ENCODE results near the gene LRP1.

LRP1 gene

DNA sequence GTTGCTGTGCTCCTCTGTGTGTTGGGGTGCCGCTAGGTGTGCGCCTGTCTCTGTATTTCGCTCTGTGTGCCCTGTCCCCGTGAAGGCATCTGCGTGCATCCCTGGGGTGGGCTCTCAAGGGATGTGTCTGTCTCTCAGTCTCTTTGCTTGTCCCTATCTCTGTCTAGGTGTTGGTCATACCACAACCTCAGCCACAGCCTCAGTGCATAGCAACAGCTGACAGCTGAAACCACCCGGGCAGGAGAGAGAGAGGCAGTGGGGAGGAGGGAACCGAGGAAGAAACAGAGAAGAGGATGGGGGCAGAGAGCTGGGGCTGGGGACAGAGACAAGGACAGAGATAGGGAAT, 87.4 kb downstream of the LRP1 start:
- Histone ChIP-seq H3K4me3 (no peak overlapping the region), H3K27ac (no peak overlapping the region)
- TF ChIP-seq, protein P1, sequence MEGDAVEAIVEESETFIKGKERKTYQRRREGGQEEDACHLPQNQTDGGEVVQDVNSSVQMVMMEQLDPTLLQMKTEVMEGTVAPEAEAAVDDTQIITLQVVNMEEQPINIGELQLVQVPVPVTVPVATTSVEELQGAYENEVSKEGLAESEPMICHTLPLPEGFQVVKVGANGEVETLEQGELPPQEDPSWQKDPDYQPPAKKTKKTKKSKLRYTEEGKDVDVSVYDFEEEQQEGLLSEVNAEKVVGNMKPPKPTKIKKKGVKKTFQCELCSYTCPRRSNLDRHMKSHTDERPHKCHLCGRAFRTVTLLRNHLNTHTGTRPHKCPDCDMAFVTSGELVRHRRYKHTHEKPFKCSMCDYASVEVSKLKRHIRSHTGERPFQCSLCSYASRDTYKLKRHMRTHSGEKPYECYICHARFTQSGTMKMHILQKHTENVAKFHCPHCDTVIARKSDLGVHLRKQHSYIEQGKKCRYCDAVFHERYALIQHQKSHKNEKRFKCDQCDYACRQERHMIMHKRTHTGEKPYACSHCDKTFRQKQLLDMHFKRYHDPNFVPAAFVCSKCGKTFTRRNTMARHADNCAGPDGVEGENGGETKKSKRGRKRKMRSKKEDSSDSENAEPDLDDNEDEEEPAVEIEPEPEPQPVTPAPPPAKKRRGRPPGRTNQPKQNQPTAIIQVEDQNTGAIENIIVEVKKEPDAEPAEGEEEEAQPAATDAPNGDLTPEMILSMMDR (IDR thresholded peaks at IDR 0.05), result no peak
- no peak for DNase-seq (ENCODE audit: low spot score)

DNA sequence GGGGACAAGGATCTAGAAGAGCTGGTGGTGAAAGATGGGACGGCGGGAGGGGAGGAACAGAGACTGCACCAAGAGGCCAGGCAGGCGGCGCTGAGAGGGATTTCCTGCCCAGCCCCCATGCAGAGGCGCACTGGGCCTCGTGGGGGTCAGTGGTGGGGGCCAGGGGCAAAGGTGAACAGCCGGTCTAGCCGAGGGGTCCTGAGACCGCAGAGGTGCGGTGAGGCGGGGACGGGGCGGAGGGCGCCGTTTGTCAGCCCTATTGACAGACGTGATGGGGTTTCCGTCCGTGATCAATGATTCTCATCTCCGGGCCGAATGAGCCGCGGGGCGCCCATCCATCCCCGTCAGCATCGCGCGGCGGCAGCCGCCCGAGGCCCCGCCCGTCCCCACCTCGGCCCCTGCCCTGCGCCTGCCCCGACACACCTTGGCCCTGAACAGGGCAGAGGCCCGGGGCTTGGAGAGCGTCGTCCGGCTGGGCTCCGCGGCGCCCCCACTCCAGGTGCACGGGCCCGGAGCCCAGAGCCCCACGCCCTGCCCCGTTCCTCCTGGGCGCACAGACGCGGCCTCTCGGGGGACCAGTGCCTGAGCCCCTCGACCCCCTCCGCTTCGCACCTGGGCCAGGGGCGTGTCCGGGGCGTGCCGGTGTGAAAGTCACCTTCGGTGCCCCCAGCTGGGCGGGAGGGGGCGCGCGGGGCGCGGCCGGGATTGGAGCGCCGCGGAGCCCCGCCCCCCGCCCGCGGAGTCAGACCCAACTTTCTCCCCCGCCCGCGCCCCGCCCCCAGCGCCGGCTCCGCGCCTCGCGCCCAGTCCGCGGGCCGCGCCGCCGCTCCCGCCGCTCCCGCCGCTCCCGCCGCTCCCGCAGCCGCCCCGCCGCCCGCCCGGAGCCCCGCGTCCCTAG, 88.0 kb downstream of the LRP1 start, which contains the start of gene NXPH4:
TSS of gene NXPH4 (plus strand) at position 781 of the 898 bp plus-strand sequence. CDS start 176 bp downstream, outside the sequence.
- Histone ChIP-seq H3K4me3 (peak within 1 kb of the TSS; percentile 76), H3K27ac (no peak within 1 kb of the TSS)
- no peak for DNase-seq (ENCODE audit: low spot score)
- TF ChIP-seq, protein P1 (IDR thresholded peaks at IDR 0.05), result no peak

DNA sequence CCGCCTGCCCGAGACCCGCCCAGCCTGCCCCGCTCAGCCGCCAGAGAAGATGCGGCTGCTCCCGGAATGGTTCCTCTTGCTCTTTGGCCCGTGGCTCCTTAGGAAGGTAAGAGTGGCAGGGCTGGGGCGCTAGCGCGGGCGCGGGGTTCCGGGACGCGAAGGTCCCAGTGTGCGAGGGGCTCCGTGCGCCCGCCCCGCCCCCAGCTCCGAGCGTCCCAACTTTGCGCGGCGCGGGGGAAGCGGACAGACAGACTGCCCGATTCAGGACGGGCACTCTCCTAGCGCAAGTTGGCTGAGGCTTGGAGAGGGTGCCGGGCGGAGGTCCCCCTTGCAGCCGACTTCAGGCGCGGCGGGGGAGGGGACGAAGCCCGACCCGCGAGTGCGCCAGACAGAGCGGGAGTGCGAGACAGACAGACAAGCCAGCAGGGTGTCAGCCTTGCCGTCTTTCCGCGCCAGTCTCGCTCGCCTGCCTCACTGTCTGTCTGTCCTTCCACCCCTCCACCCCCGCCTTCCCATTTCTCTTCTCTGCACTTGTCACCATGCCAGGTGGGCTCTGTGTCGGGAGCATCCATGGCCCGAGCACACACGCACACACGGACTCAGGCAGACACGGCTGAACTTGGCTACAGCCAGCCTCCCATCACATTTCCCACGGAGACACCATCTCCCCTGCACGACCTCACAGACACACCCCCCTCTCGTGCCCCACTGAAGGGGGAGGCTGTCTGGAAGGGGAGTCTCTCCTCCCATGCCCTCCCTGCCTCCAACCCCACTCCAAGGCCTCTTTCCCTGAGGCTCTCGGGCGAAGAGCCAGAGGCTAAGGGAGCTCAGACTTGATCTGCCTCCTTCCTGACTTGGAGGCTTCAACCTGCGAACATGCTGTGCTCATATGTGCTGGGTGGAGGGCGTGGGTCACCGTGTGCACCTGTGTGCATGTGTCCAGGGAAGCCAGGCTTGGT, 88.9 kb downstream of the LRP1 start:
- DNase-seq (ENCODE audit: low spot score), result no peak
- Histone ChIP-seq H3K4me3 (peak overlapping the region; percentile 76), H3K27ac (no peak overlapping the region)
- TF ChIP-seq, protein P1 (IDR thresholded peaks at IDR 0.05), result no peak

DNA sequence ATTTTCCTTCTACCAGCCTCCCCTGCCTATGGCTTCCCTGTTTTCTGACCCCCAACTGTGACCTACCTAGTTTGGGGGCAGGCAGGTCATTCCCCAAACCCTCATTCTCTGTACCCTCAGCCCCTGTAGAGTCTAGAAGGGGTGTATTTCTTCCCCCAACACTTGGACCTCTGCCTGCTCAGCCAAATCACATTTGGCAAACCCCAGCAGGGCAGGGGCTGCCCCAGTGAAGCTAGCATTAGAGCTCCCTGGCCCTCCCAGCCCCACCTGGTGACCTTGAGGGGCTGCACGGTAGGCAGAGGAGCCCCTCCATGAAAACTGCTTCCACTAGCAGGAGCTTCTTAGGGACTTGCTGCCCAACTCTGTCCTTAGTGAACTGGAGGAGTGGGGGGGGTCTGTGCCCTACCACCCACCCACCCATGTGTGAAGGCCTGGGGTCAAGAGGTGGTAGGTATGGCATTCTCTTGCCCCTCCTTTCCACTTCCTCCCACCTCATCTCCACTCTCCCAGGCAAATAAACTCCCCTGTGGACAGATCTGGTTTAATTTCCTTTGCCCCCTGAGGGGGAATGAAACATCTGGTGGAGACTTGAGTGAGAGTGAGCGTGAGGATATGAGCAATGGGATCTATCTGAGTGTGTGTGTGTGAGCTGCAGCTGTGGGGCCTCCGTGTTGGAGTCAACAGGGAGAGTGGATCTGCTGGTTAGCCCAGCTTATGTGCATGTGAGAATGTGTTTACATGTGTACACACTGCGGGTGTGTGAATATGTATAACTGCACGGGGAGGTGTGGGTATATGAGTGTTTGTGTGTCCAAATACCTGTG, 90.0 kb downstream of the LRP1 start:
- Histone ChIP-seq H3K4me3 (no peak overlapping the region), H3K27ac (no peak overlapping the region)
- TF ChIP-seq, protein P1 (IDR thresholded peaks at IDR 0.05), result no peak
- DNase-seq (ENCODE audit: low spot score), result no peak

DNA sequence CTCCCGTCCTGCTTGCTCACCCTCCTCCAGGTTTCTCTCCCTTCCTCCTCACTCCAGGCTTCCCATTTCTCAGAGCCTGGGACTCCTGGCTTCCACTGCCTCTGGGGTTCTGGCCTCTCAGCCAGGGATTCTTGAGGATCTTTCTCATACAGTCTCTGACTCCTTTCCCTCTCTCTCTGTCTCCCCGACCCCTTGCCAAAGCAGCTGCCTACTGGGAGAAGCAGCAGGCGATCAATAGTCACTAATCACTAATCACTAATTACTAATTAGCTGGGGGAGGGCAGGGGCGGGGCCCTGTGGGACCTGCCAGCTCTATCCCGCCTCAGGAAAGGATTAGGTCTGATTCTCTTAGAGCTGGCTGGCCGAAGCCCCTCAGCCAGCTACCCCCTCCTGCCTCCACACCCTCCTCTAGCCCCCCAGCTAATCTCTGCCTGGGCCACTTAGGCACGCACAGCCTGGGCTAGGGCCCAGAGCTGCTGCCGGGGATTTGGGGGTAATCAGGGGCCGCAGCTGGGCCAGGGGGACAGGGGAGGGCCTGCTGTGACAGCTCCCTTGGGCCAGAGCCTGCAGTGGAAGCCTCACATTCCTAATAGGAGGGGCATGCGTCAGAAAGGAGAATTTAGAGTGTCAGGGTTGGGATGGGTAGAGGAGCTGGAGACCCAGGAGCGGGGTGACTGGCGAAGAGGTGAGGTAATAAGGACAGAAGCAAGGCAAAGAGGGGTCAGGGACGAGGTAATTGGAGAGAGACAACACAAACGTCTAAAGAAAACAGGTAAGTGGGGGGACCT, 91.1 kb downstream of the LRP1 start:
- DNase-seq (ENCODE audit: low spot score), result no peak
- H3K4me3 ChIP-seq, result no peak overlapping the region
- TF ChIP-seq, protein P1 (IDR thresholded peaks at IDR 0.05), result no peak
- no peak overlapping the region for H3K27ac ChIP-seq

All from coronary artery (tissue), 2 donors.